CD4-positive, alpha-beta T cell treated with Interleukin-6 for 4 hours (primary cell): ENCODE measurements around the gene LRRC55.

ENCODE experiments used
- DNase-seq: peaks from one replicate; pipeline ENCODE4 v3.0.0-alpha.2; 2020; ENCODE audit warnings: mixed read lengths

The LRRC55 gene

GRCh38 chr11:57181678-57182305 is at the start of gene LRRC55:
LRRC55 (plus strand) TSS chr11:57181953; CDS start chr11:57182023, 70 bp downstream.
- no peak for DNase-seq

GRCh38 chr11:57133366-57134038 is 48.3 kb upstream of the LRRC55 start:
- no peak for DNase-seq

- DNase-seq: no peak
Observed at GRCh38 chr11:57134284-57134683, 47.5 kb upstream of the LRRC55 start.

DNA sequence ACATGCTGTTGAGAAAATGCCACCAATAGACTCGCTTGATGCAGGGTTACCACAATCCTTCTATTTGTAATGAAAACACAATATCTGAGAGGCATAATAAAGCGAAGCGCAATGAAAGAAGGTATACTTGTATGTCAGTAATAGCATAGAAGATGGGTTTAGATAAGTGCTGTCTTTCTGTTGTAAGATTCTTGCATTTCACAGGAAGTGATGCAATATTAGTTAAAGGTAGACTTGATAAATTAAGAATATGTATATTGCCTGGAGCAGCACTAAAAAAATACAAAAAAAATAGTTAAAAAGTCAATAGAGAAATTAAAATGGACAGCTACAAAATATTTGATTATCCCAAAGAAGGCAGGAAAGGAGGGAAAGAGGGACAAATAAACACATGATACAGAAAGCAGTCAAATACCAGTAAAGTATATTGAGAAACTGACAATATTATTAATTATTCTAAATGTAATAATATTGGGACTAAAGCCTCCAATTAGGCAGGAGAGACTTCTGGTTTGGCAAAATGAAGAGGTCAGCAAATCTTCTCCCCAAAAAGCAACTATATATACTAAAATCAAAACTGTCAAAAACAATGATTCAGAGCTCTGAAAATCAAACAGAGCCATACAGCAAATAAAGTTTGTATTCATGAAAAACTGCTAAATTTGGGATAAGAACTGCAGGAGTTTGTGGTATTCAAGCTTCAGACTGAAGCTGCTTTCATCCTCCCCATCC is 46.6 kb upstream of the LRRC55 start:
- no peak for DNase-seq

- no peak for DNase-seq
Observed at GRCh38 chr11:57140568-57140967, 41.2 kb upstream of the LRRC55 start.

GRCh38 chr11:57143459-57143858 is 38.3 kb upstream of the LRRC55 start:
- no peak for DNase-seq

DNA sequence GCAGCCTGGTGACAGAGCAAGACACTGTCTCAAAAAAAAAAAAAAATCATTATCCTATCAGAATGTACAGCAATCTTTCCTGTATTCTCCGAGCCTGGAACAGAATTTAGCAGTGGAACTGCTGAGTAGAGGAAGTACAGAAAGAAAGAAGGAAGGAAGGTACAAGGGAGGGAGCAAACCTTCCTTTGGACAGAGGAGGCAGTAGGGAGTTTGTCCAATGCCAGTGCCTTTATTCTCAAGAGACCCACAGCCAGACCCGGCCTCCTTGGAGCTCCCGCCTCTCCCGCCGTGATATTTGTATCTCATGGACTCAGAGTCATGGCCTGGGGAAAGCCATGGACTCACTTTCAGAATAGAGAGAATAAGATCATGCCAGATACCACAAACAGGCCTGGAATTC is 37.7 kb upstream of the LRRC55 start:
- no peak for DNase-seq

- no peak for DNase-seq
Observed at GRCh38 chr11:57144531-57145320, 37.0 kb upstream of the LRRC55 start.

GRCh38 chr11:57146301-57146700 is 35.5 kb upstream of the LRRC55 start:
- no peak for DNase-seq

- no peak for DNase-seq
Observed at GRCh38 chr11:57148621-57149020, 33.1 kb upstream of the LRRC55 start.

GRCh38 chr11:57150454-57150917 is 31.3 kb upstream of the LRRC55 start:
- DNase-seq: no peak

- no peak for DNase-seq
Observed at GRCh38 chr11:57152134-57152533, 29.6 kb upstream of the LRRC55 start.

- no peak for DNase-seq
Observed at GRCh38 chr11:57153448-57153847, 28.3 kb upstream of the LRRC55 start.

GRCh38 chr11:57154739-57155138 is 27.0 kb upstream of the LRRC55 start:
- no peak for DNase-seq

DNA sequence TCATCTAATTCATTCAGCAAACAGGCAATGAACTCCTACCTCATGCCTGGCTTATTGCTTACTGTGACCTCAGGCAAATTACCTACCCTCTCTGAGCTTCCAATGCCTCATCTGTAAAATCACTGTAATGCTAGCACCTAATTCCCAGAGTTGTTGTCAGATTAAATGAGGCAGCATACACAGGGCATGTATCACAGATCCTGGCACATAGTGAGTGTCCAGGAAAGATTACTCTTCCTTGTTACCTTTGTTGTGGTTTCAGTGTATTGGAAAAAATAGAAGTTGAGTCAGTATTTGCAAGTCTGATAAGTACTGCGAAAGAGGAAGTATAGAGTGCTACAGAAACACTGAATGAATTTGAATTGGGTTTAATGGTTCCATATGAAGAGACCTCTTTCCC is 26.4 kb upstream of the LRRC55 start:
- no peak for DNase-seq

DNA sequence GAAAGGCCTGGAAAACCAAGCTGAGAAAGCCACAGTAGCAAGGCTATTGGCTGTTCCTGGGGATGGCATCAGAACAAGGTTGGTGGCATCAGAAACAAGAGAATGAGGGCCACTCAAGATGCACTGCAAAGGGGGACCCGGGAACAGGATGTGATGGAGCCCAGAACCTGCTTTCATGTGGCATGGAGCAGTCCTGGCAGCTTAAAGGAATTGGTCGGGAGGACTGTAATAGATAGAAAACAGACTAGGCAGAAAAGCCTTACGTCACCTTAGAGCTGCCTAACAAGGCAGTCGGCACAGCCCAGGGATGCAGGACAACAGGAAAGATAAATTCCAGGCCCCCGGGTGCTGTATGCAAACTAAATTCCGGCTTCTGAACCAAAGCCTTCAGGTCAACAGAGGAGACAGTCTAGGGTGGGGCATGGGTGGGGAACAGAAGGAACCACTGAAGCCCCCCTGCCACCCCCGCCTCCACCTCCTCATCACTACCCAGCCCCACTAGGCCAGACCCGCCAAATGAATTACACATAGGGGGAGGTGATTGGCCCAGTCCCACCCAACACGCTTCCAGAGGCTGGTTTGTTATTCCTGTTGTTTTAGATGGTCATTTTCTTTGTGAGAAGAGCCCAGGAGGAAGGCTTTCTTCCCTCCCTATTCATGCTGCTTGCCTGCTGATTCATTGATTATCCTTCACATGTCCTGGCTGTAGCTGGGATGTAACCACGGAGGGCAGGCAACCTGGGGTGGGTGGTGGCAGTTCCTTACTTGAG is 25.7 kb upstream of the LRRC55 start:
- DNase-seq: no peak

DNA sequence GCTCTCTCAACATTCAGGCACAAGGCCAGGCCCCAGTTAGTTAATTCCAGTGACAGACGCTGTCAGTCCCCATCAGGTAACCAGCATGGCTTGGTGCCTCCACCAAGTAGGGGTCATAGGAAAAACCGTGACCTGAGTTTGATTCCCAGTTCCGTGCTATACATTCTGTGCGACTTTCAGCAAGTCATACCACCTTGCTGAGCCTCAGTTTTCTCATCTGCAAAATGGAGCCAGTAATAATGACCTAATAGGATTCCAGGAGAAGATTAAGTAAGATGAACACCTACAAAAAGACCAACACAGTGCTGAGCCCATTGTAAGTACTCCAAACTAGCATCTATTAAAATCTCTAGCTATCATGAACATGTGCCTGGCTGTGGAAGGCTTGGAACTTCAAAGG is 24.8 kb upstream of the LRRC55 start:
- DNase-seq: no peak

DNA sequence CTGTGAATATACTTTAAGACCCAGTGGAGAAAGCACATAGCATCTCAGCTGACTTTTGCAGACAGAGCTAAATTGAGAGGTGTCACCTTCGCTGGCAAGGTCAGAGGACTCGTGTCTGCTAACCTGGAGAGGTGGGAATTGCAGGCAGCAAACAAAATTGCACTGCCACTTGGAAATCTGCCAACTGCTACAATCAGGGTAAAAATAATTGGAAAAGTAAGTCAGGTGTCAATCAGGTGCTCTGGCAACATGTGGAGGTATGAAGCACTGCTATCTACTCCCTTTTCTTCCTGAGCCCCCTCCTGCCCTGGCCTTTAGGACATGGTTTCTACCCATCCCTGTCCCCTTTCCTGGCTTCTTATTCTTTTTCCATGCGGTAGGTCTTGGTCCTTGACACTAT is 24.1 kb upstream of the LRRC55 start:
- DNase-seq: no peak

GRCh38 chr11:57158180-57158579 is 23.6 kb upstream of the LRRC55 start:
- DNase-seq: no peak

GRCh38 chr11:57158599-57158998 is 23.2 kb upstream of the LRRC55 start:
- DNase-seq: no peak

- no peak for DNase-seq
Observed at GRCh38 chr11:57160665-57161064, 21.1 kb upstream of the LRRC55 start.

GRCh38 chr11:57161351-57161750 is 20.4 kb upstream of the LRRC55 start:
- DNase-seq: no peak
